ENCODE data around the gene CYP2W1. TPM values are rescaled to one million over a fixed set of nuclear protein-coding genes. Genes with fewer than 3 reads are reported as not detected.

CYP2W1 gene
- total RNA-seq, 1 donor from 2014 or later, result not detected

DNA sequence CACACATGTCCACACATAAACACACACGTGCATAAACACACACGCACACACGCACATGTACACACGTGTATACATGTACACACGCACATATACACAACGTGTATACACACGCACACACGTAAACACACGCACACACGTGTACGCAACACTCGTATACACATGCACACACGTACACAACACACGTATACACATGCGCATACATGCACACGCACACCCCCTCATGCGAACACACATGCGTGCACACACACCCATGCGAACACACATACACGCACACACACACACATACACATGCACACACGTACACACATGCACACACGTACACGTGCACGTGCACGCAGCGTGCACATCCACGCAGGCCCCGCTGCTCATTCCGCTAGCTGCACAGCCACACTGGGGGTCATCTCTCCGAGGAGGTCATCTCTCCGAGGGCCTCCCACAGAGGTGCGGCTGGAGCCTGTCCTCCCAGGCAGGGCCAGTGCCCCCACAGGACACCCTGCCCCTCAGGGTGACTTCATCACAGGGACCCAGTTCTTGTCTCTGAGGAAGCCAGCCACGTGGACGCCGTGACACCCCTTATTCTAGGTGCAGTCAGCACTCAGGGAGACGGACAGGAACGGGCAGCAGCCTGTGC, 25.9 kb downstream of the CYP2W1 start:
- no peak overlapping the region for H3K4me2 ChIP-seq

DNA sequence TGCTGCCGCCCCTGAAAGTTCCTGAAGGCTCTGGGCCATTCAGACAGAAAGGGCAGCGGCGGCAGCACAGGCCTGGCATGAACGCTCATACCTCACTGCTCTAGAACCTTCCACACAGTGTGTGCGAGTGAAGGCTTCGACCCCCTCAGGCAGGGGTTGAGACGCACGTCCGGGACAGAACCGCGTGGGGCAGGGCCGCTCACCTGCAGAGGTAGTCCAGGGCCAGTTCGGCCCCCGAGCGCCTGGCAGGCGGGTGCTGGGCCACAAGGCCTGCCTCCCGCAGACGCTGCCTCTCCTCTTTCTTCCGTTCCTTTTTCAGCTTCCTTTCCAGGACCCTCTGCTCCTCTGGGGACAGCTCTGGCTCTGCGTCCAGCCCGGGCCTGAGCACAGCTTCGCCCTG, 26.8 kb downstream of the CYP2W1 start:
- H3K4me3 ChIP-seq, result no peak overlapping the region
- H3K79me2 ChIP-seq (ENCODE audit: low read depth), result no peaks in the 10 kb centered on the region
- Mint-ChIP-seq H3K36me3 (peaks cover 8% of the 10 kb centered on the region), H3K27ac (no peak overlapping the region), H3K27me3 (ENCODE audit: insufficient read depth, low read depth) (peaks cover 3% of the 10 kb centered on the region), H3K4me3 (no peak overlapping the region), H3K9me3 (no peaks in the 10 kb centered on the region), H3K4me1 (peaks cover 8% of the 10 kb centered on the region)
- H3K9ac ChIP-seq, result no peak overlapping the region
- H3F3A ChIP-seq (ENCODE audit: low read depth), result no peaks in the 10 kb centered on the region
- H3K27ac ChIP-seq, result no peak overlapping the region
- no peak for DNase-seq (ENCODE audit: low spot score)
- no peaks in the 10 kb centered on the region for H3K4me1 ChIP-seq
- H3K9me3 ChIP-seq (ENCODE audit: low read depth), result no peaks in the 10 kb centered on the region
- no peaks in the 10 kb centered on the region for H3K36me3 ChIP-seq
- H3K27me3 ChIP-seq, result no peaks in the 10 kb centered on the region
- H4K20me1 ChIP-seq (ENCODE audit: low read depth), result peaks cover 40% of the 10 kb centered on the region
- TF ChIP-seq EZH2 (IDR thresholded peaks at IDR 0.05), result no peak
- TF ChIP-seq, protein P1, sequence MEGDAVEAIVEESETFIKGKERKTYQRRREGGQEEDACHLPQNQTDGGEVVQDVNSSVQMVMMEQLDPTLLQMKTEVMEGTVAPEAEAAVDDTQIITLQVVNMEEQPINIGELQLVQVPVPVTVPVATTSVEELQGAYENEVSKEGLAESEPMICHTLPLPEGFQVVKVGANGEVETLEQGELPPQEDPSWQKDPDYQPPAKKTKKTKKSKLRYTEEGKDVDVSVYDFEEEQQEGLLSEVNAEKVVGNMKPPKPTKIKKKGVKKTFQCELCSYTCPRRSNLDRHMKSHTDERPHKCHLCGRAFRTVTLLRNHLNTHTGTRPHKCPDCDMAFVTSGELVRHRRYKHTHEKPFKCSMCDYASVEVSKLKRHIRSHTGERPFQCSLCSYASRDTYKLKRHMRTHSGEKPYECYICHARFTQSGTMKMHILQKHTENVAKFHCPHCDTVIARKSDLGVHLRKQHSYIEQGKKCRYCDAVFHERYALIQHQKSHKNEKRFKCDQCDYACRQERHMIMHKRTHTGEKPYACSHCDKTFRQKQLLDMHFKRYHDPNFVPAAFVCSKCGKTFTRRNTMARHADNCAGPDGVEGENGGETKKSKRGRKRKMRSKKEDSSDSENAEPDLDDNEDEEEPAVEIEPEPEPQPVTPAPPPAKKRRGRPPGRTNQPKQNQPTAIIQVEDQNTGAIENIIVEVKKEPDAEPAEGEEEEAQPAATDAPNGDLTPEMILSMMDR (IDR thresholded peaks at IDR 0.05), result no peak
- no peak for TF ChIP-seq EZH2phosphoT487 (IDR thresholded peaks at IDR 0.05)
- no peak overlapping the region for H3K4me2 ChIP-seq
- no peak overlapping the region for H2AFZ ChIP-seq (replicated peaks)

More for the DNA sequence above, 25.9 kb downstream of the CYP2W1 start:
- H3K36me3 ChIP-seq, result no peaks in the 10 kb centered on the region
- Mint-ChIP-seq H3K4me1 (peaks cover 5% of the 10 kb centered on the region), H3K27ac (peak overlapping the region; percentile 14), H3K4me3 (peak overlapping the region; percentile 17), H3K27me3 (ENCODE audit: insufficient read depth, low read depth) (peaks cover 2% of the 10 kb centered on the region), H3K36me3 (peaks cover 8% of the 10 kb centered on the region), H3K9me3 (no peaks in the 10 kb centered on the region)
- no peak overlapping the region for H3K27ac ChIP-seq
- no peak overlapping the region for H3K9ac ChIP-seq
- no peak overlapping the region for H3K4me3 ChIP-seq
- no peak for TF ChIP-seq EZH2 (IDR thresholded peaks at IDR 0.05)
- TF ChIP-seq, protein P1 (IDR thresholded peaks at IDR 0.05), result no peak
- TF ChIP-seq EZH2phosphoT487 (IDR thresholded peaks at IDR 0.05), result no peak
- no peak for DNase-seq (ENCODE audit: low spot score)
- no peaks in the 10 kb centered on the region for H3K4me1 ChIP-seq
- H3K27me3 ChIP-seq, result no peaks in the 10 kb centered on the region
- H3K79me2 ChIP-seq (ENCODE audit: low read depth), result no peaks in the 10 kb centered on the region
- H4K20me1 ChIP-seq (ENCODE audit: low read depth), result peaks cover 32% of the 10 kb centered on the region
- H3F3A ChIP-seq (ENCODE audit: low read depth), result no peaks in the 10 kb centered on the region
- H2AFZ ChIP-seq (replicated peaks), result no peak overlapping the region
- no peaks in the 10 kb centered on the region for H3K9me3 ChIP-seq (ENCODE audit: low read depth)

DNA sequence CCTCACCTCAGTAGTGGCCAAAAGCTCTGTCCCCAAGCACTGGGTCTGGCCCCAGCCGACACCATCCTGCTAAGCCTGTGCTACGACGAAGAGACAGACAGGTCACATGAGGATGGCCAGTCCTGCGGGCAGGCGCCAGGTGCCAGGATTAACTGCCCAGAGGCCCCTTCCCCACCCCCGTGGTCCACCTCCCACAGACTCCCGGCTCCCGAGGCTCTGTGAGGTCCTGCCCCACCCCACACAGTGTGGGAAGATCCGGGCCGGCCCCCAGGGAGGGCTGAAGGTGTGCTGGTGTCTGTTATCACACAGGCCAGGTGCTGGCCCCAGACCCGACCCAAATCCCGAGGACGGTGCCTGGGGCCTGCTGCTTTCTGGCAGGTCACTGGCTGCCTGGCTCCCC, 27.2 kb downstream of the CYP2W1 start:
- peaks cover 45% of the 10 kb centered on the region for H4K20me1 ChIP-seq (ENCODE audit: low read depth)
- H3K79me2 ChIP-seq (ENCODE audit: low read depth), result no peaks in the 10 kb centered on the region
- H3K4me3 ChIP-seq, result no peak overlapping the region
- no peaks in the 10 kb centered on the region for H3K27me3 ChIP-seq
- H2AFZ ChIP-seq (replicated peaks), result no peak overlapping the region
- H3K9ac ChIP-seq, result no peak overlapping the region
- DNase-seq (ENCODE audit: low spot score), result no peak
- no peak overlapping the region for H3K27ac ChIP-seq
- H3K9me3 Mint-ChIP-seq, result no peaks in the 10 kb centered on the region
- H3K27ac Mint-ChIP-seq, result no peak overlapping the region
- H3K9me3 ChIP-seq (ENCODE audit: low read depth), result no peaks in the 10 kb centered on the region
- H3K4me3 Mint-ChIP-seq, result no peak overlapping the region
- peaks cover 8% of the 10 kb centered on the region for H3K4me1 Mint-ChIP-seq
- H3K27me3 Mint-ChIP-seq (ENCODE audit: insufficient read depth, low read depth), result peaks cover 3% of the 10 kb centered on the region
- H3K36me3 Mint-ChIP-seq, result peaks cover 8% of the 10 kb centered on the region
- no peaks in the 10 kb centered on the region for H3K36me3 ChIP-seq
- TF ChIP-seq, protein P1 (IDR thresholded peaks at IDR 0.05), result no peak
- no peak for TF ChIP-seq EZH2phosphoT487 (IDR thresholded peaks at IDR 0.05)
- no peak for TF ChIP-seq EZH2 (IDR thresholded peaks at IDR 0.05)
- no peaks in the 10 kb centered on the region for H3K4me1 ChIP-seq
- no peaks in the 10 kb centered on the region for H3F3A ChIP-seq (ENCODE audit: low read depth)
- no peak overlapping the region for H3K4me2 ChIP-seq
